Testis (tissue), 2 donors: ENCODE measurements around the gene CLTA.

Experiments
- POLR2A ChIP-seq: fragments of 450-650 bp; IDR thresholded peaks from one replicate; pipeline ENCODE4 v1.6.1; 2017; ENCODE audit warnings: antibody characterized with exemption, mild to moderate bottlenecking, moderate library complexity
- TF ChIP-seq, protein P1 (sequence below), 3 experiments: fragments of 450-650 bp in 2 of 3; fragments of 200-600 bp in 1 of 3; sonication (generic) in 1 of 3; IDR thresholded peaks; one replicate each; pipeline ENCODE4 v1.5.1; 2016 to 2019; ENCODE audit warnings: antibody characterized with exemption in 3 of 3, mild to moderate bottlenecking in 2 of 3, moderate library complexity in 1 of 3

DNA sequence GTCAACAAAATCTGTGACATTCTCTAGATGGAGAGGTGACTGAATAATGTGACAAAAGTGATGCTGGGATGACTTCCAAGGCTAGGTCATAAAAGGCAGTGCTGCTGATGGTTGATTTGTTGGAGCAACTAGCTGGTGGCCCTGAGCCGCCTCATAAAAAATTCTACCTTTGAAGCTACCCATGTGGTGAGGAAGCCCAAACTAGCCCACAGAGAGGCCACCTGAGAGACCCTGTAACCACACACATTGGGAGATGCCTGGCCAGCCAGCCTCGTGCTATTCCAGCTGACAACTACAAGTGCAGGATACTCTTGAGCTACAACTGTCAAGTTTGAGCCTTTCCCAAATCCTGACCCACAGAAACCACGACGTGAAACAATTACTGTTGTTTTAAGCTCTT lies 22.7 kb downstream of the CLTA start:
- TF ChIP-seq, protein P1, sequence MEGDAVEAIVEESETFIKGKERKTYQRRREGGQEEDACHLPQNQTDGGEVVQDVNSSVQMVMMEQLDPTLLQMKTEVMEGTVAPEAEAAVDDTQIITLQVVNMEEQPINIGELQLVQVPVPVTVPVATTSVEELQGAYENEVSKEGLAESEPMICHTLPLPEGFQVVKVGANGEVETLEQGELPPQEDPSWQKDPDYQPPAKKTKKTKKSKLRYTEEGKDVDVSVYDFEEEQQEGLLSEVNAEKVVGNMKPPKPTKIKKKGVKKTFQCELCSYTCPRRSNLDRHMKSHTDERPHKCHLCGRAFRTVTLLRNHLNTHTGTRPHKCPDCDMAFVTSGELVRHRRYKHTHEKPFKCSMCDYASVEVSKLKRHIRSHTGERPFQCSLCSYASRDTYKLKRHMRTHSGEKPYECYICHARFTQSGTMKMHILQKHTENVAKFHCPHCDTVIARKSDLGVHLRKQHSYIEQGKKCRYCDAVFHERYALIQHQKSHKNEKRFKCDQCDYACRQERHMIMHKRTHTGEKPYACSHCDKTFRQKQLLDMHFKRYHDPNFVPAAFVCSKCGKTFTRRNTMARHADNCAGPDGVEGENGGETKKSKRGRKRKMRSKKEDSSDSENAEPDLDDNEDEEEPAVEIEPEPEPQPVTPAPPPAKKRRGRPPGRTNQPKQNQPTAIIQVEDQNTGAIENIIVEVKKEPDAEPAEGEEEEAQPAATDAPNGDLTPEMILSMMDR (IDR thresholded peaks at IDR 0.05): no peak
- TF ChIP-seq POLR2A: no peak
